ENCODE measurements around the gene PRSS22. TPM values are rescaled to one million over a fixed set of nuclear protein-coding genes. Genes with fewer than 3 reads are reported as not detected.

The PRSS22 gene
- polyA plus RNA-seq, 1 of the 3 experiments (the other 2 are of a cell fraction) = not detected

- H3K9me3 ChIP-seq = no peaks in the 10 kb centered on the region
- peaks cover 0 to 2% of the 10 kb centered on the region in 2 experiments for H3K36me3 ChIP-seq (replicated peaks in 1 of 2; ENCODE audit: control insufficient read depth in 1 of 2, insufficient read depth in 2 of 2, low read length in 1 of 2)
- H3F3A ChIP-seq (replicated peaks; ENCODE audit: insufficient read depth) = peaks cover 20% of the 10 kb centered on the region
- DNase-seq = peak; percentile 89
- no peaks in the 10 kb centered on the region for H3K27me3 ChIP-seq (ENCODE audit: insufficient read depth)
- H3K4me2 ChIP-seq = peak overlapping the region; percentile 98
- no peaks in the 10 kb centered on the region for H4K20me1 ChIP-seq (ENCODE audit: insufficient read depth)
- H3K79me2 ChIP-seq (ENCODE audit: insufficient read depth) = peaks cover 3% of the 10 kb centered on the region; the same call in 1 of the 2 replicates
- 1% methylated on average over 45 of the region's 62 CpGs for WGBS (ENCODE audit: low lambda C conversion rate)
- TF ChIP-seq ELF1 (IDR thresholded peaks at IDR 0.05) (peak; percentile 28; the same call in 1 of the 2 replicates), NRF1 (IDR thresholded peaks at IDR 0.05; ENCODE audit: low read depth, low read length) (no peak), TCF12 (IDR thresholded peaks at IDR 0.05) (no peak; the same call in 1 of the 2 replicates), FOSL2 (IDR thresholded peaks at IDR 0.05; ENCODE audit: borderline replicate concordance, low read depth) (no peak), YY1 (IDR thresholded peaks at IDR 0.05; ENCODE audit: low read depth) (peak; percentile 83), FOXJ3 (CRISPR knock-in tag; IDR thresholded peaks at IDR 0.05) (no peak), RAD21 (IDR thresholded peaks at IDR 0.05; ENCODE audit: low read length) (peak; percentile 46), MXI1 (IDR thresholded peaks at IDR 0.05; ENCODE audit: low read depth, low read length) (peak; percentile 72), TAF1 (IDR thresholded peaks at IDR 0.05; ENCODE audit: borderline replicate concordance, low read depth, low read length) (peak; percentile 52), CHD2 (IDR thresholded peaks at IDR 0.05; ENCODE audit: low read length, partially characterized antibody) (peak; percentile 55), JUND (IDR thresholded peaks at IDR 0.05) (no peak), USF2 (IDR thresholded peaks at IDR 0.05; ENCODE audit: borderline replicate concordance, low read depth, low read length) (no peak), NFIC (IDR thresholded peaks at IDR 0.05; ENCODE audit: borderline replicate concordance) (no peak), SIN3A (IDR thresholded peaks at IDR 0.05; ENCODE audit: borderline replicate concordance, low read depth, low read length) (no peak), FOXM1 (IDR thresholded peaks at IDR 0.05; ENCODE audit: low read depth) (no peak), POLR2AphosphoS5 (IDR thresholded peaks at IDR 0.05; ENCODE audit: low read depth, low read length) (peak; percentile 80), SMC3 (IDR thresholded peaks at IDR 0.05; ENCODE audit: low read depth, low read length) (peak; percentile 60)
- TF ChIP-seq, protein P1, sequence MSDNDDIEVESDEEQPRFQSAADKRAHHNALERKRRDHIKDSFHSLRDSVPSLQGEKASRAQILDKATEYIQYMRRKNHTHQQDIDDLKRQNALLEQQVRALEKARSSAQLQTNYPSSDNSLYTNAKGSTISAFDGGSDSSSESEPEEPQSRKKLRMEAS (IDR thresholded peaks at IDR 0.05; ENCODE audit: low read depth) = peak; percentile 70; the same call in 1 of the 2 replicates
- TF ChIP-seq, protein P2, sequence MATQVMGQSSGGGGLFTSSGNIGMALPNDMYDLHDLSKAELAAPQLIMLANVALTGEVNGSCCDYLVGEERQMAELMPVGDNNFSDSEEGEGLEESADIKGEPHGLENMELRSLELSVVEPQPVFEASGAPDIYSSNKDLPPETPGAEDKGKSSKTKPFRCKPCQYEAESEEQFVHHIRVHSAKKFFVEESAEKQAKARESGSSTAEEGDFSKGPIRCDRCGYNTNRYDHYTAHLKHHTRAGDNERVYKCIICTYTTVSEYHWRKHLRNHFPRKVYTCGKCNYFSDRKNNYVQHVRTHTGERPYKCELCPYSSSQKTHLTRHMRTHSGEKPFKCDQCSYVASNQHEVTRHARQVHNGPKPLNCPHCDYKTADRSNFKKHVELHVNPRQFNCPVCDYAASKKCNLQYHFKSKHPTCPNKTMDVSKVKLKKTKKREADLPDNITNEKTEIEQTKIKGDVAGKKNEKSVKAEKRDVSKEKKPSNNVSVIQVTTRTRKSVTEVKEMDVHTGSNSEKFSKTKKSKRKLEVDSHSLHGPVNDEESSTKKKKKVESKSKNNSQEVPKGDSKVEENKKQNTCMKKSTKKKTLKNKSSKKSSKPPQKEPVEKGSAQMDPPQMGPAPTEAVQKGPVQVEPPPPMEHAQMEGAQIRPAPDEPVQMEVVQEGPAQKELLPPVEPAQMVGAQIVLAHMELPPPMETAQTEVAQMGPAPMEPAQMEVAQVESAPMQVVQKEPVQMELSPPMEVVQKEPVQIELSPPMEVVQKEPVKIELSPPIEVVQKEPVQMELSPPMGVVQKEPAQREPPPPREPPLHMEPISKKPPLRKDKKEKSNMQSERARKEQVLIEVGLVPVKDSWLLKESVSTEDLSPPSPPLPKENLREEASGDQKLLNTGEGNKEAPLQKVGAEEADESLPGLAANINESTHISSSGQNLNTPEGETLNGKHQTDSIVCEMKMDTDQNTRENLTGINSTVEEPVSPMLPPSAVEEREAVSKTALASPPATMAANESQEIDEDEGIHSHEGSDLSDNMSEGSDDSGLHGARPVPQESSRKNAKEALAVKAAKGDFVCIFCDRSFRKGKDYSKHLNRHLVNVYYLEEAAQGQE (IDR thresholded peaks at IDR 0.05; ENCODE audit: low read depth, low read length) = no peak; the same call in 1 of the 2 replicates
- TF ChIP-seq, protein P3, sequence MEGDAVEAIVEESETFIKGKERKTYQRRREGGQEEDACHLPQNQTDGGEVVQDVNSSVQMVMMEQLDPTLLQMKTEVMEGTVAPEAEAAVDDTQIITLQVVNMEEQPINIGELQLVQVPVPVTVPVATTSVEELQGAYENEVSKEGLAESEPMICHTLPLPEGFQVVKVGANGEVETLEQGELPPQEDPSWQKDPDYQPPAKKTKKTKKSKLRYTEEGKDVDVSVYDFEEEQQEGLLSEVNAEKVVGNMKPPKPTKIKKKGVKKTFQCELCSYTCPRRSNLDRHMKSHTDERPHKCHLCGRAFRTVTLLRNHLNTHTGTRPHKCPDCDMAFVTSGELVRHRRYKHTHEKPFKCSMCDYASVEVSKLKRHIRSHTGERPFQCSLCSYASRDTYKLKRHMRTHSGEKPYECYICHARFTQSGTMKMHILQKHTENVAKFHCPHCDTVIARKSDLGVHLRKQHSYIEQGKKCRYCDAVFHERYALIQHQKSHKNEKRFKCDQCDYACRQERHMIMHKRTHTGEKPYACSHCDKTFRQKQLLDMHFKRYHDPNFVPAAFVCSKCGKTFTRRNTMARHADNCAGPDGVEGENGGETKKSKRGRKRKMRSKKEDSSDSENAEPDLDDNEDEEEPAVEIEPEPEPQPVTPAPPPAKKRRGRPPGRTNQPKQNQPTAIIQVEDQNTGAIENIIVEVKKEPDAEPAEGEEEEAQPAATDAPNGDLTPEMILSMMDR (IDR thresholded peaks at IDR 0.05) = peak; percentile 84
- TF ChIP-seq, protein P4, sequence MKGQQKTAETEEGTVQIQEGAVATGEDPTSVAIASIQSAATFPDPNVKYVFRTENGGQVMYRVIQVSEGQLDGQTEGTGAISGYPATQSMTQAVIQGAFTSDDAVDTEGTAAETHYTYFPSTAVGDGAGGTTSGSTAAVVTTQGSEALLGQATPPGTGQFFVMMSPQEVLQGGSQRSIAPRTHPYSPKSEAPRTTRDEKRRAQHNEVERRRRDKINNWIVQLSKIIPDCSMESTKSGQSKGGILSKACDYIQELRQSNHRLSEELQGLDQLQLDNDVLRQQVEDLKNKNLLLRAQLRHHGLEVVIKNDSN (IDR thresholded peaks at IDR 0.05; ENCODE audit: borderline replicate concordance, low read depth) = no peak
- peak overlapping the region; percentile 72 to 87 for H3K27ac ChIP-seq (ENCODE audit: low read depth in 2 of 2, low read length in 1 of 2)
- peak overlapping the region; percentile 73 to 95 for H3K4me3 ChIP-seq (ENCODE audit: low read depth in 2 of 2, low read length in 1 of 2)
- H2AFZ ChIP-seq (ENCODE audit: low read depth) = peak overlapping the region; percentile 77; the same call in 1 of the 2 replicates
- CTCF ChIA-PET = interaction anchor here (0.9 to 2.2 kb wide), 4 partner anchors 9 to 127 kb away, joined by 3 to 6 read pairs (median 5); no protein-coding TSS in a partner anchor
- POLR2A ChIA-PET = interaction anchor here (1.0 kb wide), 1 partner anchor 22 kb away, joined by 3 read pairs; no protein-coding TSS in a partner anchor
- peaks cover 6 to 8% of the 10 kb centered on the region in 2 experiments; a peak in 2 of 4 replicates for H3K4me1 ChIP-seq (ENCODE audit: control insufficient read depth in 1 of 2, insufficient read depth in 2 of 2, low read depth in 1 of 2, low read length in 1 of 2)
- H3K9ac ChIP-seq = peak overlapping the region; percentile 88
- no peaks in the 10 kb centered on the region for H3K9me2 ChIP-seq
Observed at GRCh38 chr16:2904100-2904921, 46.3 kb upstream of the PRSS22 start.

All from SK-N-SH (cell line).